ENCODE results near the gene HOXD12. TPM values are rescaled to one million over a fixed set of nuclear protein-coding genes. Genes with fewer than 3 reads are reported as not detected.

The HOXD12 gene
- total RNA-seq, 1 donor from 2014 or later, result not detected

DNA sequence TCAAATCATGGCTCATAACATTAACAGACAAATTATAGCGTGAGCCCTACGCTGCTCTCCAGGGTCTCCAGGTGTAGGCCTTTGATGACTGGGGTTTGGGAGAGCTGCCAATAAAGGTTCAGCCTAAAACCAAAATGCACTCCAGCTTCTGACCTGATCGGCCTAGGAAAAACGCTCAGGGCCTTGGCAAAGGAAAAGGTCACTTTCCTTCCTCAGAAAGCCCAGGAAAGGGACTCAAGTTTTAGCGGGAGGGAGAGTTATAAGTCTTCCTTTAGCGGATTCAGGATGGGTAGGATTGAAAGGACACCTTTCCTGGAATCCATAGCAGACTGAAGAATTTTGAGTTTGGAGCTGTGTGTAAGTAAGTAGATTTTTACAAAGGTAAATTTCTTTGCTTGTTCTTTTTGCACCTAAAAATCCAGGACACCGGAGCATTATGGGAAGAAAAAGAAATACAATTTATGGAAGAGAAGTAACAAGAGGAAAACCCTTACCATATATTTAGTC is 24.6 kb upstream of the HOXD12 start:
- Histone ChIP-seq H3K9me3 (no peaks in the 10 kb centered on the region), H3K27ac (no peak overlapping the region), H3K4me1 (no peaks in the 10 kb centered on the region), H3K36me3 (no peaks in the 10 kb centered on the region), H3K27me3 (peaks cover 100% of the 10 kb centered on the region), H3K4me3 (no peak overlapping the region)
- intact Hi-C loops (cut with DNase I), result no loop called here
- DNase-seq (no peak), ATAC-seq (no peak)
- TF ChIP-seq, protein P1, sequence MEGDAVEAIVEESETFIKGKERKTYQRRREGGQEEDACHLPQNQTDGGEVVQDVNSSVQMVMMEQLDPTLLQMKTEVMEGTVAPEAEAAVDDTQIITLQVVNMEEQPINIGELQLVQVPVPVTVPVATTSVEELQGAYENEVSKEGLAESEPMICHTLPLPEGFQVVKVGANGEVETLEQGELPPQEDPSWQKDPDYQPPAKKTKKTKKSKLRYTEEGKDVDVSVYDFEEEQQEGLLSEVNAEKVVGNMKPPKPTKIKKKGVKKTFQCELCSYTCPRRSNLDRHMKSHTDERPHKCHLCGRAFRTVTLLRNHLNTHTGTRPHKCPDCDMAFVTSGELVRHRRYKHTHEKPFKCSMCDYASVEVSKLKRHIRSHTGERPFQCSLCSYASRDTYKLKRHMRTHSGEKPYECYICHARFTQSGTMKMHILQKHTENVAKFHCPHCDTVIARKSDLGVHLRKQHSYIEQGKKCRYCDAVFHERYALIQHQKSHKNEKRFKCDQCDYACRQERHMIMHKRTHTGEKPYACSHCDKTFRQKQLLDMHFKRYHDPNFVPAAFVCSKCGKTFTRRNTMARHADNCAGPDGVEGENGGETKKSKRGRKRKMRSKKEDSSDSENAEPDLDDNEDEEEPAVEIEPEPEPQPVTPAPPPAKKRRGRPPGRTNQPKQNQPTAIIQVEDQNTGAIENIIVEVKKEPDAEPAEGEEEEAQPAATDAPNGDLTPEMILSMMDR (IDR thresholded peaks at IDR 0.05), result no peak

DNA sequence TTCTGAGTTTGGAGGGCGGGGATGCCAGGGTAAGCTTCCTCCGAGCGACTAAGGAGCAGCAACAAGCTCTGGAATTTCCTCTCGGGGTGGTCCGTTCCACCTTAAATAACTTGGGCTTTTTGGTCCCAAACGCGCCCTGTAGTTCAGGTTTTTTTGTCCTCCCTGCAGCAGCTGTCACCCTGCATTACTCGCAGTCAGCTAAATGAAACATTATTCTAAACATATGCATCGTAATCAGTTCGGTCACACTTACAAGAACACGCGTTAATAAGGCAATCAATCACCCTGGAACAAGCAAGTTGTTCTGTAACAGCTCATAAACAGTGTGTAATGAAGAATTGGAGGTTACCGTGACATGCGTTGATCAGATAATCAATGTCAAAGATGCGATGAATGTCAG is 24.1 kb upstream of the HOXD12 start:
- TF ChIP-seq, protein P1 (IDR thresholded peaks at IDR 0.05), result no peak
- H3K27me3 ChIP-seq, result peaks cover 97% of the 10 kb centered on the region
- DNase-seq, result no peak
- H3K9me3 ChIP-seq, result no peaks in the 10 kb centered on the region
- H3K36me3 ChIP-seq, result no peaks in the 10 kb centered on the region
- H3K4me3 ChIP-seq, result no peak overlapping the region
- ATAC-seq, result no peak
- intact Hi-C loops (cut with DNase I), result no loop called here
- no peak overlapping the region for H3K27ac ChIP-seq
- H3K4me1 ChIP-seq, result no peaks in the 10 kb centered on the region

DNA sequence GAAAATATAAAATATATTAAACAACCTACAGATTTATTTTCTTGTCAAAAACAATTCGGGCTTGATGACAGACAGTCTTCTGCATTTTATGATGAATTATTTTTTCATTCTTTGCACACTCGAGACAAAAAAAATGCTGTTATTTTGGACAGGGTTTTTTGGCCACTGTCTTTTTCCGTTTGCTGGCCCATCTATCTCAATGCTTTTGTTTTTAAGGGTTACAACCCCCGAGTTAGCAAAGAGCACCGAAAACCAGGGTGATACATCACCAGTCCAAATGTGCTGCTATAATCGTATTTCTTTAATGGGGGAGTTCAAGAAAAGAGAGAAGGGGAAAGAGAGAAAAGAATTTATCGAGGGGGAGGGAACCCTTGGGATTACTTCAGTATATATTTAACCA is 23.5 kb upstream of the HOXD12 start:
- Histone ChIP-seq H3K4me1 (no peaks in the 10 kb centered on the region), H3K9me3 (no peaks in the 10 kb centered on the region), H3K27ac (no peak overlapping the region), H3K4me3 (no peak overlapping the region), H3K27me3 (peaks cover 97% of the 10 kb centered on the region), H3K36me3 (no peaks in the 10 kb centered on the region)
- intact Hi-C loops (cut with DNase I), result no loop called here
- DNase-seq, result no peak
- ATAC-seq, result no peak
- TF ChIP-seq, protein P1 (IDR thresholded peaks at IDR 0.05), result no peak

DNA sequence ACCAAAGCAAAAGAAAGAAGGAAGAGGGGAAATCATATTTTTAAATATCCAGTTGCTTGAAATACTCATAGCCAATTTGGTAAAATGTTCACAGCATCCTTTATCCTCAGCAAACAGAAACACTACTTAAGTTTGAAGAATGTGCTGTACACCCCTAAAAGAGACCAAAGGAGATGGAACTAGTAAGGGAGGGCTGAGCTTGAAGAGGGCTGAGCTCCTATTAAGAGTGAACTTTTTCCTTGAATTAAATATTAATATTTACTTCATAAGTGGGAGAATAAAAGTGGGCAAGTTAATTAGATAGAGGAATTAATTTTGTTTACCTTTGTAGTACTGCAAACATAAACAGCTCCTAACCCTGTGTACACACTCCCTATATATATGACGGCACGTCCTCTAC is 22.8 kb upstream of the HOXD12 start:
- DNase-seq, result no peak
- H3K27ac ChIP-seq, result no peak overlapping the region
- peaks cover 97% of the 10 kb centered on the region for H3K27me3 ChIP-seq
- no peak overlapping the region for H3K4me3 ChIP-seq
- ATAC-seq, result no peak
- intact Hi-C loops (cut with DNase I), result no loop called here
- TF ChIP-seq, protein P1 (IDR thresholded peaks at IDR 0.05), result no peak
- no peaks in the 10 kb centered on the region for H3K4me1 ChIP-seq
- H3K9me3 ChIP-seq, result no peaks in the 10 kb centered on the region
- no peaks in the 10 kb centered on the region for H3K36me3 ChIP-seq

DNA sequence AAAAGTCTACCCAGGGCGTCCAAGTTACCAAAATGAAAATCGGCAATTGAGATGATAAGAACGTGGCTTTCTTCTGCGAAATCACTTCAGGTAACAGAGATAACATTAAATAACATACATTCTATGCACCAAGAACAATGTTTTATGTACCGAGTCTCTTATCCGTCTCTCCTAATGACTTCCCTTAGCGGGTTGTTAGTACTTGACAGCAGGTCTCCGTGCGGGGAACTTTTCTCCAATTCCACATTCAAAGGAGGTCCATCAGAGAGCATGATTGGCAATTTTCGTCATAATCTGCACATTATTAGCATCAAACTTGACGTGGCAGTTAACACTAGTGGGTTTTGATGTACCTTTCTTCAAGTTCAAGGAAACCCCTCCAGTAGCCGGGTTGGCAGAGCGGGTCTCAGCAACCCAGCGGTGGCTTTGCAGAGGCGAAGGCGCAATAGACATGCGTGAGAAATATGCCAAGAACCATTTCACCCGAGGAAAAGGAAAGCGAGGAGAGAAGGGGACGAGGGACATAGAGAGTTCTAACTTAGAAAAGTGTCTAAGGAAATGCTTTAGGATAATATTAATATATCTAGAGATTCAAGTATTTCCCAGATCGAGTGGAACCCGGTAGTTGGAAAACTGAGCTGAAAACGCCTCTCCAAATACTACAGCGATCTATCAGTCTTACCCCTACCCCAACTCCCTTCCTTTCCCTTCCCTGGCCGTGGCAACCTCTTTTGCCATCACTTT is 20.9 kb upstream of the HOXD12 start:
- no peaks in the 10 kb centered on the region for H3K9me3 ChIP-seq
- H3K27ac ChIP-seq, result no peak overlapping the region
- ATAC-seq (no peak), DNase-seq (no peak)
- H3K27me3 ChIP-seq, result peaks cover 97% of the 10 kb centered on the region
- TF ChIP-seq, protein P1 (IDR thresholded peaks at IDR 0.05), result no peak
- no peaks in the 10 kb centered on the region for H3K36me3 ChIP-seq
- H3K4me3 ChIP-seq, result no peak overlapping the region
- H3K4me1 ChIP-seq, result no peaks in the 10 kb centered on the region
- intact Hi-C loops (cut with DNase I), result no loop called here
